ENCODE data around the gene INTS14. TPM values are rescaled to one million over a fixed set of nuclear protein-coding genes. Genes with fewer than 3 reads are reported as not detected.

INTS14 gene
- 10 to 100 TPM; 52.4 to 99.4 (median 62.9) TPM for total RNA-seq

- Histone ChIP-seq H3K36me3 (no peaks in the 10 kb centered on the region), H3K27ac (peak within 1 kb of the TSS; percentile 91 to 95 (median 94)), H3K4me3 (replicated peaks in 1 of 3) (peak within 1 kb of the TSS; percentile 17 to 68 (median 66)), H3K27me3 (no peaks in the 10 kb centered on the region), H3K9me3 (no peaks in the 10 kb centered on the region), H3K4me1 (peaks cover 15 to 18% of the 10 kb centered on the region in 2 donors)
- WGBS, 2 donors: 1% methylated on average over 49 to 56 of the region's 64 CpGs
- TF ChIP-seq CTCF (IDR thresholded peaks at IDR 0.05) (peak in 4 of 6 experiments; percentile 35 to 65 (median 39)), POLR2A (IDR thresholded peaks at IDR 0.05) (peak; percentile 9 to 77)
- DNase-seq: peak; percentile 99
- intact Hi-C loops (cut with DNase I): no loop called here
Measured at GRCh38 chr15:65610871-65611718, at the start of gene INTS14. INTS14 (minus strand) TSS chr15:65611131; CDS start chr15:65607380, 3,751 bp downstream.

GRCh38 chr15:65659502-65660052 lies 48.6 kb upstream of the INTS14 start:
- intact Hi-C loops (cut with DNase I): no loop called here
- no peak for DNase-seq
- TF ChIP-seq POLR2A (IDR thresholded peaks at IDR 0.05): no peak
- no peak for TF ChIP-seq CTCF (IDR thresholded peaks at IDR 0.05)
- Histone ChIP-seq H3K4me1 (no peaks in the 10 kb centered on the region), H3K36me3 (peaks cover 12 to 13% of the 10 kb centered on the region in 2 donors), H3K4me3 (replicated peaks in 1 of 3) (no peak overlapping the region), H3K27me3 (no peaks in the 10 kb centered on the region), H3K27ac (no peak overlapping the region), H3K9me3 (no peaks in the 10 kb centered on the region)
- WGBS, 2 donors: 92 to 94% methylated on average over 4 of the region's 4 CpGs

GRCh38 chr15:65655457-65655856 lies 44.5 kb upstream of the INTS14 start:
- H3K27ac ChIP-seq: no peak overlapping the region
- no peaks in the 10 kb centered on the region for H3K27me3 ChIP-seq
- H3K36me3 ChIP-seq: peaks cover 8 to 10% of the 10 kb centered on the region in 2 donors
- 82 to 84% methylated on average over 4 of the region's 4 CpGs for WGBS, 2 donors
- H3K9me3 ChIP-seq: no peaks in the 10 kb centered on the region
- TF ChIP-seq POLR2A (IDR thresholded peaks at IDR 0.05) (no peak), CTCF (IDR thresholded peaks at IDR 0.05) (no peak)
- peaks cover 0 to 10% of the 10 kb centered on the region in 2 donors for H3K4me1 ChIP-seq
- DNase-seq: no peak
- intact Hi-C loops (cut with DNase I): no loop called here
- H3K4me3 ChIP-seq (replicated peaks in 1 of 3): no peak overlapping the region

- TF ChIP-seq CTCF (IDR thresholded peaks at IDR 0.05) (no peak), POLR2A (IDR thresholded peaks at IDR 0.05) (no peak)
- 89 to 100% methylated on average over 1 of the region's 1 CpG for WGBS, 2 donors
Measured at GRCh38 chr15:65655026-65655425, 44.1 kb upstream of the INTS14 start.

More at GRCh38 chr15:65655026-65655425, 44.1 kb upstream of the INTS14 start:
- Histone ChIP-seq H3K36me3 (peaks cover 8 to 10% of the 10 kb centered on the region in 2 donors), H3K4me3 (replicated peaks in 1 of 3) (no peak overlapping the region), H3K27ac (no peak overlapping the region), H3K9me3 (no peaks in the 10 kb centered on the region), H3K27me3 (no peaks in the 10 kb centered on the region), H3K4me1 (peaks cover 0 to 10% of the 10 kb centered on the region in 2 donors)
- intact Hi-C loops (cut with DNase I): no loop called here
- no peak for DNase-seq

Data from thyroid gland (tissue), 4 donors.